ENCODE measurements around the gene SLC50A1.

The SLC50A1 gene

DNA sequence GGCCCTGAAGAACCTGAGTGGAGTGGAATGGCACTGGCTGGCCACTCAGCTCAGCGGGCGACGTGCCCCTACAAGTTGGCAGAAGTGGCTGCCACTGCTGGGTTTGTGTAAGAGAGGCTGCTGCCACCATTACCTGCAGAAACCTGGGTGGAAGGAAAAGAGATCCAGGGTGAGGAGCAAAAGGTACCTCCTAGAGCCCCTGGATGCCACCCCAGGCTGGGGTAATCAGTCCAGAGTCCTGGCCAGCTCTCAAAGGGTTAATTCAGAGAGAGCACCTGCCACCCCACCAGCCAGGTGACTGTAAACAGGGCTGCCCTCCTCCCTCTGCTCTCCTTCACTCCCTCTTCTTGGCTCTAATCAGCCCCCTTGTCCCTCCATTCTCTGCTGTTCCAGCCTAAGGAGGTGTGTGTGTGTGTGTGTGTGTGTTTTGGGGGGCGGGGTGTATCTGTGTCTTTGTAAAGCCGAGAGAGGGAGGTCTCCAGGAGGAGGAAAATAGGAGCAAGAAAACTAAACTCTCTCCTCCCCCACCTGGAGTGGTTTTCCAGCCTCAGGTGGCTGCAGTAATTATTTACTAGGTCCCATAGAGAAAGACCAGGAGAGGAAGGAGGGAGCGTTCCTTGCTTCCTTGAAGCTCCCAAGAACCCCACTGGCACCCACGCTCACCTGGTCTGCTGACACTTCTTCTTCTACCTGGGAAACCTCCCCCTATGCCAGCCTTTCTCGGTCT is 50.6 kb downstream of the SLC50A1 start:
- TF ChIP-seq CTCF (conservative IDR thresholded peaks at IDR 0.05; ENCODE audit: low read depth, low read length) = no peak
- no peak for DNase-seq (ENCODE audit: low read depth)
- no peak overlapping the region for H3K4me3 ChIP-seq (ENCODE audit: low read depth, low read length)

- DNase-seq (ENCODE audit: low read depth) = no peak
- TF ChIP-seq CTCF (conservative IDR thresholded peaks at IDR 0.05; ENCODE audit: low read depth, low read length) = no peak
- H3K4me3 ChIP-seq (ENCODE audit: low read depth, low read length) = no peak overlapping the region
These were observed 51.3 kb downstream of the SLC50A1 start for GRCh38 chr1:155186794-155187455.

DNA sequence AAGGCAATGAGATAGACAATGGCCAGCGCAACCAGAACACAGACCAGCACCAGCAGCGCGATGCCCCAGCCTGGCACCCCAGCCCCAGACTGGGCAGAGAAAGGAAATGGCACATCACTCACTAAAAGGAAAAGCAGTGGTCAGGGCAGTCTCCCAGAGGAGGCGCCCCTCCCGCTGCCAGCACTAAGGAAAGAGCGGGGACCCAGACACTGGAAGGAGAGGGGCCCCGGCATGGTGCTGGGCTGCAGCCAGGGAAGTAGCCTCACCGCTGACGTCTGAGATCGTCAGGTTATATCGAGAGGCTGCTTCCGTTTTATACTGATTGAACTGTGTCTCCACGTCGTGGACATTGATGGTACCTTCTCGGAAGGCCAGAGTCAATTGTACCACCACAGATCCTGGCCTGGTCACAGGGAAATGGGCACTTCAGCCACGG is 51.8 kb downstream of the SLC50A1 start:
- no peak overlapping the region for H3K4me3 ChIP-seq (ENCODE audit: low read depth, low read length)
- DNase-seq (ENCODE audit: low read depth) = no peak
- TF ChIP-seq CTCF (conservative IDR thresholded peaks at IDR 0.05; ENCODE audit: low read depth, low read length) = no peak

- no peak overlapping the region for H3K4me3 ChIP-seq (ENCODE audit: low read depth, low read length)
- TF ChIP-seq CTCF (conservative IDR thresholded peaks at IDR 0.05; ENCODE audit: low read depth, low read length) = no peak
- no peak for DNase-seq (ENCODE audit: low read depth)
These were observed 52.6 kb downstream of the SLC50A1 start for GRCh38 chr1:155188268-155188667.

All from choroid plexus epithelial cell (primary cell).